Measurements from ENCODE around the gene TMEM168. TPM values are rescaled to one million over a fixed set of nuclear protein-coding genes. Genes with fewer than 3 reads are reported as not detected.

The TMEM168 gene
- total and polyA plus RNA-seq, 2 of the 13 experiments (the other 11 are each of a cell fraction or from before 2014, with no cell fraction given), result 8.7 to 15.7 TPM

- TF ChIP-seq ELF1 (CRISPR knock-in tag; IDR thresholded peaks at IDR 0.05), result 0 out of 2 replicates have a peak, but pooled peaks have one; percentile 18
- no peak for TF ChIP-seq ATAD3A (CRISPR knock-in tag; IDR thresholded peaks at IDR 0.05)
- no peak for TF ChIP-seq CENPBD1 (CRISPR knock-in tag; IDR thresholded peaks at IDR 0.05; ENCODE audit: borderline replicate concordance, low read depth)
- TF ChIP-seq ZNF549 (CRISPR knock-in tag; IDR thresholded peaks at IDR 0.05), result no peak
- TF ChIP-seq REXO4 (CRISPR knock-in tag; IDR thresholded peaks at IDR 0.05; ENCODE audit: borderline replicate concordance), result no peak
- no peak for TF ChIP-seq NCOA1 (CRISPR knock-in tag; IDR thresholded peaks at IDR 0.05)
- no peak for TF ChIP-seq ZBTB46 (CRISPR knock-in tag; IDR thresholded peaks at IDR 0.05; ENCODE audit: borderline replicate concordance)
- TF ChIP-seq ZNF775 (CRISPR knock-in tag; IDR thresholded peaks at IDR 0.05; ENCODE audit: borderline replicate concordance), result no peak
- no peak for TF ChIP-seq ZNF780A (CRISPR knock-in tag; IDR thresholded peaks at IDR 0.05)
- TF ChIP-seq ZNF547 (CRISPR knock-in tag; IDR thresholded peaks at IDR 0.05), result 0 out of 2 replicates have a peak, but pooled peaks have one; percentile 54
- TF ChIP-seq ATF1 (CRISPR knock-in tag; IDR thresholded peaks at IDR 0.05), result no peak
- TF ChIP-seq EP300 (IDR thresholded peaks at IDR 0.05; ENCODE audit: low read depth in 2 of 2, low read length in 2 of 2), result no peak
- no peak for TF ChIP-seq EP300 (CRISPR knock-in tag; IDR thresholded peaks at IDR 0.05; ENCODE audit: borderline replicate concordance)
- TF ChIP-seq ZFAT (CRISPR knock-in tag; conservative IDR thresholded peaks at IDR 0.05), result no peak
- no peak for TF ChIP-seq ZNF816 (CRISPR knock-in tag; IDR thresholded peaks at IDR 0.05; ENCODE audit: borderline replicate concordance)
- no peak for TF ChIP-seq USF2 (IDR thresholded peaks at IDR 0.05; ENCODE audit: low read depth, low read length)
- TF ChIP-seq USF2 (CRISPR knock-in tag; IDR thresholded peaks at IDR 0.05; ENCODE audit: borderline replicate concordance), result 0 out of 2 replicates have a peak, but pooled peaks have one; percentile 17
- TF ChIP-seq ZMAT5 (CRISPR knock-in tag; IDR thresholded peaks at IDR 0.05; ENCODE audit: borderline replicate concordance, low read depth), result no peak
- TF ChIP-seq, protein P1, sequence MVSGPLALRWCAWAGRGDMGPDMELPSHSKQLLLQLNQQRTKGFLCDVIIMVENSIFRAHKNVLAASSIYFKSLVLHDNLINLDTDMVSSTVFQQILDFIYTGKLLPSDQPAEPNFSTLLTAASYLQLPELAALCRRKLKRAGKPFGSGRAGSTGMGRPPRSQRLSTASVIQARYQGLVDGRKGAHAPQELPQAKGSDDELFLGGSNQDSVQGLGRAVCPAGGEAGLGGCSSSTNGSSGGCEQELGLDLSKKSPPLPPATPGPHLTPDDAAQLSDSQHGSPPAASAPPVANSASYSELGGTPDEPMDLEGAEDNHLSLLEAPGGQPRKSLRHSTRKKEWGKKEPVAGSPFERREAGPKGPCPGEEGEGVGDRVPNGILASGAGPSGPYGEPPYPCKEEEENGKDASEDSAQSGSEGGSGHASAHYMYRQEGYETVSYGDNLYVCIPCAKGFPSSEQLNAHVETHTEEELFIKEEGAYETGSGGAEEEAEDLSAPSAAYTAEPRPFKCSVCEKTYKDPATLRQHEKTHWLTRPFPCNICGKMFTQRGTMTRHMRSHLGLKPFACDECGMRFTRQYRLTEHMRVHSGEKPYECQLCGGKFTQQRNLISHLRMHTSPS (CRISPR knock-in tag; IDR thresholded peaks at IDR 0.05; ENCODE audit: low read depth), result 0 out of 2 replicates have a peak, but pooled peaks have one; percentile 20
- TF ChIP-seq, protein P2, sequence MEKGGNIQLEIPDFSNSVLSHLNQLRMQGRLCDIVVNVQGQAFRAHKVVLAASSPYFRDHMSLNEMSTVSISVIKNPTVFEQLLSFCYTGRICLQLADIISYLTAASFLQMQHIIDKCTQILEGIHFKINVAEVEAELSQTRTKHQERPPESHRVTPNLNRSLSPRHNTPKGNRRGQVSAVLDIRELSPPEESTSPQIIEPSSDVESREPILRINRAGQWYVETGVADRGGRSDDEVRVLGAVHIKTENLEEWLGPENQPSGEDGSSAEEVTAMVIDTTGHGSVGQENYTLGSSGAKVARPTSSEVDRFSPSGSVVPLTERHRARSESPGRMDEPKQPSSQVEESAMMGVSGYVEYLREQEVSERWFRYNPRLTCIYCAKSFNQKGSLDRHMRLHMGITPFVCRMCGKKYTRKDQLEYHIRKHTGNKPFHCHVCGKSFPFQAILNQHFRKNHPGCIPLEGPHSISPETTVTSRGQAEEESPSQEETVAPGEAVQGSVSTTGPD (CRISPR knock-in tag; IDR thresholded peaks at IDR 0.05), result no peak
Measured at GRCh38 chr7:112789817-112790585, at the start of gene TMEM168 (continued).
